H1 (cell line): Measurements from ENCODE around the gene AP2A1. TPM values are rescaled to one million over a fixed set of nuclear protein-coding genes. Genes with fewer than 3 reads are reported as not detected.

Experiments
- ASH2L ChIP-seq: fragments of 200-600, 300-600 bp; sonication (generic); IDR thresholded peaks from one replicate; pipeline ENCODE4 v1.7.1; 2017; ENCODE audit warnings: low read length
- CHD7 ChIP-seq: fragments of 300-600 bp; sonication (generic); IDR thresholded peaks from 2 replicates; pipeline ENCODE4 v1.7.1; 2012; ENCODE audit warnings: low read length, moderate library complexity, mild to moderate bottlenecking, inconsistent platforms; ENCODE audit not compliant: insufficient replicate concordance
- CTBP2 ChIP-seq: IDR thresholded peaks from 2 replicates; pipeline ENCODE4 v1.7.0; 2011; ENCODE audit warnings: borderline replicate concordance, mild to moderate bottlenecking, moderate library complexity, mixed read lengths, low read length; ENCODE audit not compliant: insufficient read depth, insufficient read length
- GTF2F1 ChIP-seq: IDR thresholded peaks from 2 replicates; pipeline ENCODE4 v1.6.1; 2012; ENCODE audit warnings: low read depth, low read length, improper control_type of control experiment, borderline replicate concordance
- NANOG ChIP-seq: IDR thresholded peaks from 2 replicates; pipeline ENCODE4 v1.6.1; 2011; ENCODE audit warnings: low read length, low read depth, mild to moderate bottlenecking, inconsistent platforms; ENCODE audit not compliant: insufficient read depth, poor library complexity, severe bottlenecking
- SAP30 ChIP-seq: fragments of 300-600 bp; sonication (generic); IDR thresholded peaks from 2 replicates; pipeline ENCODE4 v1.7.1; 2012; ENCODE audit warnings: low read length, moderate library complexity, mild to moderate bottlenecking, inconsistent platforms; ENCODE audit not compliant: insufficient read depth, insufficient replicate concordance
- TAF1 ChIP-seq: IDR thresholded peaks from 2 replicates; pipeline ENCODE4 v1.6.1; 2011; ENCODE audit warnings: mild to moderate bottlenecking, low read depth, low read length
- TBP ChIP-seq: IDR thresholded peaks from 2 replicates; pipeline ENCODE4 v1.6.1; 2011; ENCODE audit warnings: low read depth, low read length, improper control_type of control experiment
- TCF12 ChIP-seq: IDR thresholded peaks from 2 replicates; pipeline ENCODE4 v1.6.1; 2011; ENCODE audit warnings: low read depth, mild to moderate bottlenecking, low read length
- polyA plus RNA-seq, 7 experiments: library from polyadenylated mRNA; depleted of rRNA in 3 of 7; stranded (reverse) in 5 of 7; unstranded in 2 of 7; fragments of >200 nt in 5 of 7; fragments of 200-250 nt in 2 of 7; gene quantifications; 1 replicate in 5 of 7; 2 replicates in 1 of 7; 4 replicates in 1 of 7; pipeline versions ENCODE4 v1.2.1 to v1.2.3, GENCODE V29; 2011 to 2013; ENCODE audit warnings: missing spikeins in 2 of 7, mixed read lengths in 2 of 7
- total RNA-seq: library from RNA; stranded (reverse); fragmentation: NEBNext Ultra II Directional; extraction: Animal tissue kit (Norgen Biotek cat#: 25700); gene quantifications from 2 replicates; pipeline ENCODE4 v1.2.1, GENCODE V29; 2021

The AP2A1 gene
- total and polyA plus RNA-seq, 2 of the 8 experiments (the other 6 are each of a cell fraction or from before 2014, with no cell fraction given) = 105 to 106 TPM

- no peak for TF ChIP-seq SAP30
- TF ChIP-seq ASH2L = no peak
- no peak for TF ChIP-seq TAF1
- TF ChIP-seq TBP = no peak
- TF ChIP-seq TCF12 = no peak
- TF ChIP-seq CTBP2 = no peak
- TF ChIP-seq NANOG = no peak
- no peak for TF ChIP-seq GTF2F1
- TF ChIP-seq CHD7 = no peak
- TF ChIP-seq, all 59 proteins: peak for 0
Observed at GRCh38 chr19:49774969-49775368, 8.2 kb downstream of the AP2A1 start (continued).
